Adipose tissue (tissue), 3 donors: ENCODE data around the gene SIDT2. TPM values are rescaled to one million over a fixed set of nuclear protein-coding genes. Genes with fewer than 3 reads are reported as not detected.
A peak's percentile ranks its signal among the peaks of the same experiment; 100 is the strongest.

Experiments
- H3K27ac ChIP-seq: one replicate; pipeline ENCODE4 v1.5.1; 2013; ENCODE audit warnings: low read depth, low read length
- WGBS, 3 donors: extraction: QIAGEN DNeasy Blood & Tissue Kit; methylation state at CpG; one replicate each; pipeline ENCODE4 v1.1.7; 2013; 5-methylcytosine and 5-hydroxymethylcytosine counted together
- polyA plus RNA-seq, 3 donors: library from polyadenylated mRNA; stranded (reverse); fragments of 200-250 nt; gene quantifications; one replicate each; pipeline ENCODE4 v1.2.3, GENCODE V29; 2013
- donor health status: healthy with polysubstance abuse.
- donor health status: Bipolar disorder and iron deficiency.
- donor health status: healthy.

The SIDT2 gene
- polyA plus RNA-seq, 3 donors = 52.6 to 93.2 (median 54.5) TPM

- 93 to 94% (median 93%) methylated on average over 11 of the region's 11 CpGs for WGBS, 3 donors
Measured at GRCh38 chr11:117228091-117228490, 49.5 kb downstream of the SIDT2 start.

GRCh38 chr11:117229411-117229810, 50.9 kb downstream of the SIDT2 start:
- WGBS, 3 donors = 94 to 96% (median 94%) methylated on average over 11 to 12 of the region's 12 CpGs
- H3K27ac ChIP-seq = no peak overlapping the region

More at GRCh38 chr11:117228091-117228490, 49.5 kb downstream of the SIDT2 start:
- H3K27ac ChIP-seq = no peak overlapping the region

GRCh38 chr11:117229931-117230285, 51.4 kb downstream of the SIDT2 start:
- H3K27ac ChIP-seq = no peak overlapping the region
- 79 to 89% (median 88%) methylated on average over 5 of the region's 5 CpGs for WGBS, 3 donors

GRCh38 chr11:117230286-117230961, 51.9 kb downstream of the SIDT2 start:
- 38 to 71% (median 70%) methylated on average over 12 of the region's 12 CpGs for WGBS, 3 donors
- H3K27ac ChIP-seq = no peak overlapping the region

GRCh38 chr11:117230999-117231841, 52.7 kb downstream of the SIDT2 start:
- 5 to 10% (median 9%) methylated on average over 14 of the region's 14 CpGs for WGBS, 3 donors
- H3K27ac ChIP-seq = no peak overlapping the region

- peak within 1 kb of the TSS; percentile 77 for H3K27ac ChIP-seq
- WGBS, 3 donors = 0 to 1% (median 0%) methylated on average over 13 of the region's 13 CpGs
Measured at GRCh38 chr11:117231842-117232091, 53.2 kb downstream of the SIDT2 start, which contains the start of gene PCSK7. PCSK7 (minus strand) TSS chr11:117232073; CDS start chr11:117229844, 2,229 bp downstream.

GRCh38 chr11:117232092-117232878, 53.7 kb downstream of the SIDT2 start, which contains the start of gene RNF214:
RNF214 (plus strand) TSS chr11:117232671; CDS start chr11:117234273, 1,602 bp downstream.
- H3K27ac ChIP-seq = peak within 1 kb of the TSS; percentile 77
- WGBS, 3 donors = 0% methylated on average over 61 to 92 of the region's 94 CpGs

- WGBS, 3 donors = 1 to 3% (median 2%) methylated on average over 20 to 27 of the region's 27 CpGs
Measured at GRCh38 chr11:117232911-117233409, 54.4 kb downstream of the SIDT2 start.

GRCh38 chr11:117238221-117238620, 59.7 kb downstream of the SIDT2 start:
- no peak overlapping the region for H3K27ac ChIP-seq
- WGBS, 3 donors = 95 to 98% (median 95%) methylated on average over 5 of the region's 5 CpGs

More at GRCh38 chr11:117232911-117233409, 54.4 kb downstream of the SIDT2 start:
- no peak overlapping the region for H3K27ac ChIP-seq

- WGBS, 3 donors = 75 to 86% (median 85%) methylated on average over 6 of the region's 6 CpGs
Measured at GRCh38 chr11:117239295-117239694, 60.8 kb downstream of the SIDT2 start.

More at GRCh38 chr11:117239295-117239694, 60.8 kb downstream of the SIDT2 start:
- H3K27ac ChIP-seq = no peak overlapping the region

Other genes with a start within 250 kb of the SIDT2 start
- 10 to 100 TPM in 2 of 3 donors, 1 to 10 TPM in 1; 8.5 to 13.8 (median 11.2) TPM for gene SIK3, start 80.3 kb upstream of the SIDT2 start, polyA plus RNA-seq
- 10 to 100 TPM in 2 of 3 donors, 1 to 10 TPM in 1; 8.1 to 35.5 (median 22.2) TPM for gene PAFAH1B2, start 34.5 kb upstream of the SIDT2 start, polyA plus RNA-seq
- 1,000 to 10,000 TPM in 2 of 3 donors, 100 to 1,000 TPM in 1; 106 to 1,292 (median 1,213) TPM for gene TAGLN, start 20.6 kb downstream of the SIDT2 start, polyA plus RNA-seq
- 10 to 100 TPM; 12.5 to 35.5 (median 20.1) TPM for gene PCSK7, start 53.3 kb downstream of the SIDT2 start, polyA plus RNA-seq
- gene RNF214, start 53.9 kb downstream of the SIDT2 start, polyA plus RNA-seq = 10 to 100 TPM in 2 of 3 donors, 1 to 10 TPM in 1; 9.4 to 17.0 (median 11.5) TPM
- gene BACE1-AS, start 112.6 kb downstream of the SIDT2 start, polyA plus RNA-seq = 1 to 10 TPM; 2.3 to 2.9 (median 2.6) TPM
- 10 to 100 TPM; 10.6 to 28.7 (median 12.0) TPM for gene BACE1, start 137.5 kb downstream of the SIDT2 start, polyA plus RNA-seq
- gene CEP164, start 149.1 kb downstream of the SIDT2 start, polyA plus RNA-seq = 10 to 100 TPM in 1 of 3 donors, 1 to 10 TPM in 2; 8.7 to 18.4 (median 9.2) TPM